GM04503 (cell line): Measurements from ENCODE around the gene KMT2A.
"Not testable (repeated sequence)": the region's sequence is repeated elsewhere in the genome, so short reads cannot be mapped to it uniquely, and the experiment has no call there.

Experiments used
- DNase-seq: peaks from one replicate; pipeline ENCODE4 v3.0.0-alpha.2; 2012; ENCODE audit warnings: low read depth

Gene KMT2A

DNA sequence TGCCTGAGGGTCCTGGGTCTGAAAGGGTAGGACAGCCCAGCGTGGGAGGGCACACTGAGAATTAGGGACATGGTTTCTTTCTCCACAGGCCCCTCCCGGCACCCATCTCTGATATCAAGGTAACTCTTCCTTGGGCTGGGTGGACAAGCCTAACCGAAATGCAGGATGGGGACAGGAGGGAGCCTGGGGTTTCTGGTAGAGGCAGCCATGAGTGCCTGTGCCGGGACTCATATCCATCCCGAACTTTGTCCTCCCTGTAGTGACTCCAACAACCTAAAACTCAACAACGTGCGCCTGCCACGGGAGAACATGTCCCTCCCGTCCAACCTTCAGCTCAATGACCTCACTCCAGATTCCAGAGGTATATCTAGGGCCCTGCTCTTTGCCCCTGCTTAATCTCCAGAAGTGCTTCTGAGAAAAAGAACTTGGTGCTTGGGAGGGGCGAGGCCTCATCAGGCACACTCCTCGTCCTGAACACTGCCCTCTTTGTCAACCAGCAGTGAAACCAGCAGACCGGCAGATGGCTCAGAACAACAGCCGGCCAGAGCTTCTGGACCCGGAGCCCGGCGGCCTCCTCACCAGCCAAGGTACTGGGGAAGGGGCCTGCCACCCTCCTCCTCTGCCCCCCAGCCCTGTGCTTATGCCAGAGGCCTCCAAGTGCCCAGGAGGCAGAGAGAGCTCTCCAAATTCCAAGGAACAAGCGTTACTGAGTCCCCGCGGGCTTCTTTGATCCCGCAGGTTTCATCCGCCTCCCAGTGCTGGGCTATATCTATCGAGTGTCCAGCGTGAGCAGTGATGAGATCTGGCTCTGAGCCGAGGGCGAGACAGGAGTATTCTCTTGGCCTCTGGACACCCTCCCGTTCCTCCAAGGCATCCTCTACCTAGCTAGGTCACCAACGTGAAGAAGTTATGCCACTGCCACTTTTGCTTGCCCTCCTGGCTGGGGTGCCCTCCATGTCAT lies 97.8 kb downstream of the KMT2A start:
- no peak for DNase-seq

DNA sequence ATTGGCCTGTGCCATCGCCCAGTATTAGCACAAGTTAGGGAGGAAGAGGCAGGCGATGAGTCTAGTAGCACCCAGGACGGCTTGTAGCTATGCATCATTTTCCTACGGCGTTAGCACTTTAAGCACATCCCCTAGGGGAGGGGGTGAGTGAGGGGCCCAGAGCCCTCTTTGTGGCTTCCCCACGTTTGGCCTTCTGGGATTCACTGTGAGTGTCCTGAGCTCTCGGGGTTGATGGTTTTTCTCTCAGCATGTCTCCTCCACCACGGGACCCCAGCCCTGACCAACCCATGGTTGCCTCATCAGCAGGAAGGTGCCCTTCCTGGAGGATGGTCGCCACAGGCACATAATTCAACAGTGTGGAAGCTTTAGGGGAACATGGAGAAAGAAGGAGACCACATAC lies 99.0 kb downstream of the KMT2A start:
- no peak for DNase-seq

DNA sequence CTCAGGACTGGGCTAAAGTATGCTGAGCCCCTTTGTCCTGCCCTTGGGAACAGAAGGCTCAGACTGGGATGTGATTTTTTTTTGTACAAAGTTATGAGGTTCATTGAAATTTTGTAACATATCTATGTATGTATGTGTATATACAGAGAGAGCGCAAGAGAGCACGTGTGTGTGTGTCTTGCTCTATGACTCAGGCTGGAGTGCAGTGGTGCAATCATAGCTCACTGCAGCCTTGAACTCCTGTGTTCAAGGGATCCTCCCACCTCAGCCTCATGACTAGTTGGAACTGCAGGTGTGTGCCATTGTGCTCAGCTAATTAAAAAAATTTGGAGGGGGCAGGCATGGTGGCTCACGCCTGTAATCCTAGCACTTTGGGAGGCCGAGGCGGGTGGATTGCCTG lies 100.4 kb downstream of the KMT2A start:
- DNase-seq: no peak

DNA sequence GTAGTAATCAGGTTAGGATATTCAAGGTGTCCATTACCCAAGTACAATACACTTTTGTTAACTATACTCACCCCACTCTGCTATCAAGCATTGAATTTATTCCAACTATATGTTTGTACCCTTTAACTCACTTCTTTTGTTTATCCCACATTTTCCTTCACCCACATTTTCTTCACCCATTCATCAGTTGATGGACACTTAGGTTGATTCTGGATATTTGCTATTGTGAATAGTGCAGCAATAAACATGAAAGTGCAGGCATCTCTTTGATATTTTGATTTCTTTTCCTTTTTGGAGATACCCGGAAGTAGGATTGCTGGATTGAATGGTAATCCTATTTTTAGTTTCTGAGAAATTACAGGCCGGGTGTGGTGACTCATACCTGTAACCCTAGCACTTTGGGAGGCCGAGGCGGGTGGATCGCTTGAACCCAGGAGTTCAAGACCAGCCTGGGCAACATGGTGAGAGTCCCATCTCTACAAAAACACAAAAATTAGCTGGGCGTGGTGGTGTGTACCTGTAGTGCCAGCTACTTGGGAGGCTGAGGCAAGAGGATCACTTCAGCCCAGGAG lies 101.2 kb downstream of the KMT2A start:
- DNase-seq: no peak

DNA sequence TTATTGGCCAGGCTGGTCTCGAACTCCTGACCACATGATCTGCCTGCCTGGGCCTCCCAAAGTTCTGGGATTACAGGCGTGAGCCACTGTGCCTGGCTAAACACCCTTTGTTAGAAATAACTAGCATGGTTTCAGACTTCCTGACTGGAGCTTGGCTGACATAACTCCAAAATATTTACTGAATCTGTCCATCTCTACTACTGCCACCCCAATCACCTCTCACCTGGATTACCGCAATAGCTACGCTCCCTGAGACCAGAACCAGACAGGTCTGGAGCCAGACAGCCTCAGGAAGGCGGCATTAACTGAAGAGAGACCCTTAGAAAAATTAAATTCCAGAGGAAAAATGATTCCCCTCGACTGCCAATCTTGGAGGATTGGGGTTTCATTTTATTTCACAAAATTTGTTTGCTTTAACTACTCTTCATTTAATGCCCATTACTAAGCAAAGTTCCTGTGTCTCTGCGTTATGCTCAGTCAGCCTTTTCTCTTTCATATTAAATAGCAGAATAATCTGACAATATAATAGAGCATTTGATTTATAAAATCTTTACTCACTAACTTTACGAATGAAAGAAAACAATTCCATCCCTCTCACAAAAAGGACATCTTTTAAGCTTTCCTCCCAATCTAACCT lies 107.8 kb downstream of the KMT2A start:
- no peak for DNase-seq

DNA sequence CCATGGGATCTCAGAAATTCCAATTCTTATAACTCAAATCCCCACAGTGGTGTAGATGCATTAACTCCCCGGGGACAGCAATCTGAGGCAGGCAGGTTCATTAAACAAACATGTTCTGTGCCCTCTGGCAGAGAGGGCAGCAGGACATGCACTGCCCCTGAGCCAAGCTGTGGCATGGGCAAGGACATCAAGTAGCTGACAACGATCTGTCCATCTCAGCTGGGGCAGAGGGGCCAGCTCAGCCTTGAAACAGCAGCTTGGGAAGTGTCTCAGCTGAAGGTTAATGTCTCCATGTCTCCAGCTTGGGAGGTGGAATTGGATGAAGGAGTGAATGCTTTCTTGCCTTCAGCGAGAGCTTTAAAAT lies 108.3 kb downstream of the KMT2A start:
- no peak for DNase-seq

DNA sequence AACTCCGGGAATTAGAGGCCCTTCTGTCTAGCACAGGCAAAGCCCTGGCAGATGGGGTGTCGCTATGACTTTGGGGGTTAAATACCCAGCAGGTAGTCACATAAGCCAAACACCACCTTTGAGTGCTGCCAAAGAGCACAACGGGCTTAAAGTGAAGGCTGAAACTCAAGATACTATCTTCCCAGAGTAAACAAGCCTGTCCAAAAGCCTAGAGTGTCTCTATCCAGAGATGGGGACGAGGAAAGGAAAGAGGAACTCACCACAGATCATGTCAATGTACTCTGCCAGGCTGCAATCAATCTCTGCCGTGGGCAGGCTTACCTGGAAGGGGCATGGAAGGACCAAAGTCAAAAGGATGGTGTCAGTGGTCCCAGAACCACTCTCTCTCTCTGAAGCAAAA lies 109.2 kb downstream of the KMT2A start:
- no peak for DNase-seq

DNA sequence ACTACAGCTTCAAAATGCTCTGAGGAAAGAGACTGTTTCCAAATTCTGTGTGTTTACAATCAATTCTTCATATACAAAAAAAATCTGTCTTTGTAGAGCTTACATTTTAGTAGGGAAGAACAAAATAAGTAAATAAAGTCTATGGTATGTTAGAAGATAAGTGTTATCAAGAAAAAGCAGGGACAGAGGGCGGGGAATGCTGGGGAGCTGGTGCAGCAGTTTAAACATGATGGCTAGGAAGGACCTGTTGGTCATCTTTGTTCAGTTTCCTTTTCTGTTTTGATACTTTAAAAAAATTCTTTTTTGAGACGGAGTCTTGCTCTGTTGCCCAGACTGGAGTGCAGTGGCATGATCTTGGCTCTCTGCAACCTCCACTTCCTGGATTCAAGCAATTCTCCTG lies 110.8 kb downstream of the KMT2A start:
- no peak for DNase-seq

DNA sequence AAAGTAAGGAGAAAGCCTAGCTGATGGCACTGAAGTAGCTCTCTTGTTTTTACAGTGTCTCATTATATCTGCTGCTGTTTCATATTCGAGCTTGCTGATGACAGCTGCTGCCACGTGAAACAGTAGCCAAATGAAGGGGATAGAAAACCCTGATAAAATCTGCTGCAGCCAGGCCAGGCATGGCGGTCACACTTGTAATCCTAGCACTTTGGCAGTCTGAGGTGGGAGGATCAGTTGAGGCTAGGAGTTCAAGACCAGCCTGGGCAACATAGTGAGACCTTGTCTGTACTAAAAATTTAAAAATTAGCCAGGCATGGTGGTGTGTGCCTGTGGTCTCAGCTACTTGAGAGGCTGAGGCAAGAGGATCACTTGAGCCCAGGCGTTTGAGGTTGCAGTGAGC lies 116.0 kb downstream of the KMT2A start:
- DNase-seq: no peak

DNA sequence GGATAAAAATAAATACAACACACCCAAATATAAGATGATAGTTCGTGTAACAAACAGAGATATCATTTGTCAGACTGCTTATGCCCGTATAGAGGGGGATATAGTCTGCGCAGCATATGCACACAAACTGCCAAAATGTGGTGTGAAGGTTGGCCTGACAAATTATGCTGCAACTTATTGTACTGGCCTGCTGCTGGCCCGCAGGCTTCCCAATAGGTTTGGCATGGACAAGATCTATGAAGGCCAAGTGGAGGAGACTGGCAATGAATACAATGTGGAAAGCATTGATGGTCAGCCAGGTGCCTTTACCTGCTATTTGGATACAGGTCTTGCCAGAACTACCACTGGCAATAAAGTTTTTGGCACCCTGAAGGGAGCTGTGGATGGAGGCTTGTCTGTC lies 124.5 kb downstream of the KMT2A start:
- no peak for DNase-seq

DNA sequence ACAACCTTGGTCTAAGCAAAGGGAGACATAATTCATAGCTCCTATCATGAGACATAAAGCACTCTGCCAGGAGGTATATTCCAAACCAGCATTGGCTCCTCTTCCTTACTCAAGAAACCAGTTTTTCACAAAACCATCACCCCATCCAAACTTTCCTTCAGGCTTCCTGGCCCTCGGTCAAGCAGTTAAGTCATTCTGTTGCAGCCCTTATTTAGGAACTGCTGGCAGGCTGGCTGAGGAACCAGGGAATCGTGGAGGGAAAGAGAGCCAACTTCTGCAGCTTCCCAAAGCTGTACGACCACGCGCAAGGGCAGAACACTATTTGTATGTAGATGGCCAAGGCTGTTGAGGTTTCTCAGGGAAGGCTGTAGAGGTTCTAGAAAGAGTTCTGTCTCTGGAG lies 128.8 kb downstream of the KMT2A start:
- no peak for DNase-seq

DNA sequence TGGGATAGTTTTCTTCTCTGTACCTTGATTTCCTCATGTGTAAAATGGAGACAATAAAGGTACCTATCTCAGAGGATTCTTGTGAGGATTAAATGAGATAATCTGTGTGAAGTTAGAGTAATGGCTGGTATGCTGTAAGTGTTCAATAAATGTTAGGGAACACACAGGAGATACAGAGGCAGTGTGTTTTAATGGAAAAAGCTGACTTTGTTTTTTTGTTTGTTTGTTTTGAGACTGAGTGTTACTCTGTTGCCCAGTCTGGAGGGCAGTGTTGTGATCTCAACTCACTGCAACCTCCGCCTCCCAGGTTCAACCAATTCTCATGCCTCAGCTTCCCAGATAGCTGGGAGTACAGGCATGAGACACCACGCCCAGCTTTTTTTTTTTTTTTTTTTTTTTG lies 133.4 kb downstream of the KMT2A start:
- DNase-seq: no peak

DNA sequence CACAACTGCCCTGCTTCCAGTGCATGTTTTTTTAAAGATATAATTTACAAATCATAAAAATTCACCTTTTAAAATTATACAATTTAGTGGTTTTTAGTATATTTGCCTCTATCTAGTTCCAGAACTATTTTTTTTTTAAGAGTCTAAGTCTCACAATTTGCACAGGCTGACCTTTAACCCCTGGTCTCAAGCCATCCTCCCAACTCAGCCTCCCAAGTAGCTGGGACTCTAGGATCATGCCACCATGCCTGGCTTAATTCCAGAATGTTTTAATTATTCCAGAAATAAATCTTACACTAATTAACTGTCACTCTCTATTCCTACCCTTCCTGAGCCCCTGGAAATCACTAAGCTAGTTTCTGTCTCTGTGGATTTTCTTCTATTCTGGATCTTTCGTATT lies 134.5 kb downstream of the KMT2A start:
- DNase-seq: no peak

DNA sequence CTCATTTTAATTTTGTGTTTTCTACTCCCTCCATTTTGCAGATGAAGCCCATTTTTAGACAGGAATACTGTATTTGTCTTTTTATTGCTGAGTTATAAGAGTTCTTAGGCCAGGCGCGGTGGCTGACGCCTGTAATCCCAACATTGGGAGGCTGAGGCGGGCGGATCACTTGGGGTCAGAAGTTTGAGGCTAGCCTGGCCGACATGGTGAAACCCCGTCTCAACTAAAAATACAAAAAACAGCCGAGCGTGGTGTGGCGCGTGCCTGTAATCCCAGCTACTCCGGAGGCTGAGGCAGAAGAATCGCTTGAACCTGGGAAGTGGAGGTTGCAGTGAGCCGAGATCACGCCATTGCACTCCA lies 135.4 kb downstream of the KMT2A start:
- not testable (repeated sequence) for DNase-seq

DNA sequence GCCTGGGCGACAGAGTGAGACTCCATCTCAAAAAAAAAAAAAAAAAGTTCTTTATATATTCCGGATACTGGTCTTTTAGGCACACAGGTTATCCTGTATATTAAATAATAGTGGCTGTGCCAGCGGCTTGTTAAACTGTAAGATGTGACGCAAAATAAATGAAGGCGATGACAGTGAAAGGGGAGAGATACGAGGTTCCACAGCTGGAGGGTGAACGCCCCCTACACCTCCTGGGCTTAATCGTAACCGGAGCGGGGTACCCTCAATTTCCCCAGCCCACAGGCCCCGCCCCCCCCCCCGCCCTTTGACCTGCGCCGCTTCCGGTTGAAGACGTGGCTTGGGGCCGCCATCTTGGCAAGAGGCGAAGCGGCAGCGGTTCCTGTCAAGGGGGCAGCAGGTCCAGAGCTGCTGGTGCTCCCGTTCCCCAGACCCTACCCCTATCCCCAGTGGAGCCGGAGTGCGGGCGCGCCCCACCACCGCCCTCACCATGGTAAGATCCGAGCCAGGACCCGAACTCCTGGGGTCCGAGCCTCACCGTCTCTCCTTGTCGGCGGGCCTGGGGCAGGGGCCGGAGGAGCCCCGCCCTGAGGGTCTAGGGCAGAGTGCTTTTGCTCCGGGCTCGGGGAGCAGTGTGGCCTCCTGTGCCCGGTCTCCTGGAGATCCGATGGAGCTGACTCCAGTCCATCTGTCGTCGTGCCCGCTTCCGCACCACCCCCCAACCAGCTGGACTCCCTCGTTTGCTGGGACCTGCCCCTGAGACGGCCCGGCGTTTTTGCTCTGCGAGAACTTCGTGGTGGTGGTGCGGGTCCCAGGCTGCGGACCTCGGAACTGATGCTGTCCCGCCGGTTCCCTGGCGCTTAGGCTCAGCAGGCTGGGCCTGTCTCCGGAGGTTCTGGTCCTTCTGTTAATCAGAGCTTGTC lies 136.0 kb downstream of the KMT2A start, which contains the start of gene ARCN1:
Gene ARCN1, plus strand, starts transcription at position 349 of the 920 bp plus-strand sequence. Its CDS starts 139 bp downstream, at position 488.
- DNase-seq: no peak

DNA sequence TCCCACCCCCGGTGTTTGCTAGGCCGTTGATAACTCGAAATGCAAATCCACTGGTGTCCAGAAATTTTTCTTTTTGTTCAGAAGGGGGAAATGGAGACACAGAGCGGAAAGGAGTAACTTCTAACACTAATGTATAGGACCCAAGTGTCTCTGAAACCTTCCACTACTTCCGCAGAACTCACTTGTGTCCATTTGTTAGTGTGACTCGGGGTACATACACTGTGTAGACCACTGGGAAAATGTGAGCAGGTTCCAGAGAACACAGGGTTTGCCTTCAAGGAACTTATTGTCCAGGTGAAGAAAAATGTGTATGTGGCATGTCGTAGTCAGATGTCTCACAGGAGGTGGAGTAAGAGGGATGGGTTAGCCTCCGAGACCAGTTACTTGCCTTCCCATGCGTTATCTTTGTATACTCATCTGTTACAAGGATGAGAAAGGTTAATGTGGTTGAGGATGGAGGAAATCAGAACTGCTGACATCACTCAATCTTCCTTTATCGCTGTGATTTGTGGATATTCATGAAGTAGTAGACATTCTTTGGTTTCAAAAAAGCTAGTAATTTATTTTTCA lies 136.8 kb downstream of the KMT2A start:
- DNase-seq: no peak

DNA sequence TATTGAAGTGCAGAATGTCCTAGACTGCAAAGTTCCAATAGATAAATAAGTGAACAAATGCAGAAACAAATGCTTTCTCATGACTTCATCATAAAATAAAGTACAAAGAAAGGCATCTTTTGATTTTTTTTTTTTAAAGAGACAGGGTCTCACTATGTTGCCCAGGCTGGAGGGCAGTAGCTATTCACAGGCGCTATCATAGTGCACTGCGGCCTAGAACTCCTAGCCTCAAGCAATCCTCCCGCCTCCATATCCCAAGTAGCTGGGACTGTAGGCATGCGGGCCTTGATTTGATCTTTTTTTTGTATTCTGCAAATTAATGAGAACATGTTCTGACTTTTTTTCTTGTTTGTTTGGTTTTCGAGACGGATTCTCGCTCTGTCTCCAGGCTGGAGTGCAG lies 138.3 kb downstream of the KMT2A start:
- DNase-seq: no peak
